GM12875 (cell line): Measurements from ENCODE around the gene TEDDM1.

Experiments used
- H3K4me3 ChIP-seq: one replicate; pipeline ENCODE4 v1.5.1; 2011; ENCODE audit warnings: low read depth, low read length, control low read depth
- TF ChIP-seq, protein P1 (sequence below): IDR thresholded peaks from 2 replicates; pipeline ENCODE4 v1.5.1; 2011; ENCODE audit warnings: low read depth, mild to moderate bottlenecking, control low read depth, inconsistent platforms, low read length, moderate library complexity, borderline replicate concordance; ENCODE audit not compliant: insufficient read depth

Gene TEDDM1

DNA sequence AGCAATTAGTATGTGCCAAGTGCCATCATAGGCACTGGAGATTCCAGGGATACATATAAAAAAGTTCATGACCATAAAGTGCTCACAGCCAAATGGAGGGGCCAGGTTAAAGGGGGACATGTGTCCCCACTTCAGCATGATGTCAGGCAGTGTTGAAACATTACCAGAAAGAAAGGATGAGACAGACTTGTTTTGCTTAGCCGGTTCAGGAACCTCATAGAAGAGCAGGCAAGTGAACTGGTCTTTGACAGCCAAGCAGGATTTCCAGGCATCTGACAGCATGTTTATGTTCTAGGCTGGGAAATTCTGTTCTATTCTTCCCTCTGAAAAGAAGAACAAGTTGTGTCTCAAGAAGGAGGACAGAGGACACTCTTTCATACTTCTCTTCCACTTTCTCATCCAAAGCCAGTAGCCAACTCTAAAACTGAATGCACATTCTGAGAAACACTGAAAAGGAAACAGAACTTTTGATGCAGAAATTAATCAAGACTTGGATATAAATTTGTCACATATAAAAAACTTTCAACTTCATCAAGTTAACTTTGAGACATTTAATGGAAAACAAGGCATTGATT lies 48.6 kb downstream of the TEDDM1 start:
- TF ChIP-seq, protein P1, sequence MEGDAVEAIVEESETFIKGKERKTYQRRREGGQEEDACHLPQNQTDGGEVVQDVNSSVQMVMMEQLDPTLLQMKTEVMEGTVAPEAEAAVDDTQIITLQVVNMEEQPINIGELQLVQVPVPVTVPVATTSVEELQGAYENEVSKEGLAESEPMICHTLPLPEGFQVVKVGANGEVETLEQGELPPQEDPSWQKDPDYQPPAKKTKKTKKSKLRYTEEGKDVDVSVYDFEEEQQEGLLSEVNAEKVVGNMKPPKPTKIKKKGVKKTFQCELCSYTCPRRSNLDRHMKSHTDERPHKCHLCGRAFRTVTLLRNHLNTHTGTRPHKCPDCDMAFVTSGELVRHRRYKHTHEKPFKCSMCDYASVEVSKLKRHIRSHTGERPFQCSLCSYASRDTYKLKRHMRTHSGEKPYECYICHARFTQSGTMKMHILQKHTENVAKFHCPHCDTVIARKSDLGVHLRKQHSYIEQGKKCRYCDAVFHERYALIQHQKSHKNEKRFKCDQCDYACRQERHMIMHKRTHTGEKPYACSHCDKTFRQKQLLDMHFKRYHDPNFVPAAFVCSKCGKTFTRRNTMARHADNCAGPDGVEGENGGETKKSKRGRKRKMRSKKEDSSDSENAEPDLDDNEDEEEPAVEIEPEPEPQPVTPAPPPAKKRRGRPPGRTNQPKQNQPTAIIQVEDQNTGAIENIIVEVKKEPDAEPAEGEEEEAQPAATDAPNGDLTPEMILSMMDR: no peak
- H3K4me3 ChIP-seq: no peak overlapping the region

DNA sequence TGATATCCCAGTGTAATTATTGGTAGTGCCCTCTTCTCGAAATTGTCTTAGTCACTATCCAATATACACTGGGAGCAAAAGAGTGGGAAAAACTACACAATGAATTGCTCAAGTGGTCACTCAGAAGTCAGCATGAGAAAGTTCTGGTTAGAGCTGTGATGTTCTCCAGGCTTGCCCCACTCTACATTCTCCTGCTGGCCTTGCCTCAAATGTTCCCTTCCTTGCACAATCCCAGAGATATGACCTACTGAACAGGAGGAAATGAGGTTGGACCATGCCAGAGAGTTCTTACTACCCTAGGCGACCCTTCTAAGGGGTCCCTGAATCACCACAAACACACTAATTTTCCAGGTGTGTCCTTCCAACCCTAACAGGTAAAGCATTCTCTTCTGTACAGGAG lies 49.6 kb downstream of the TEDDM1 start:
- TF ChIP-seq, protein P1: no peak
- no peak overlapping the region for H3K4me3 ChIP-seq

DNA sequence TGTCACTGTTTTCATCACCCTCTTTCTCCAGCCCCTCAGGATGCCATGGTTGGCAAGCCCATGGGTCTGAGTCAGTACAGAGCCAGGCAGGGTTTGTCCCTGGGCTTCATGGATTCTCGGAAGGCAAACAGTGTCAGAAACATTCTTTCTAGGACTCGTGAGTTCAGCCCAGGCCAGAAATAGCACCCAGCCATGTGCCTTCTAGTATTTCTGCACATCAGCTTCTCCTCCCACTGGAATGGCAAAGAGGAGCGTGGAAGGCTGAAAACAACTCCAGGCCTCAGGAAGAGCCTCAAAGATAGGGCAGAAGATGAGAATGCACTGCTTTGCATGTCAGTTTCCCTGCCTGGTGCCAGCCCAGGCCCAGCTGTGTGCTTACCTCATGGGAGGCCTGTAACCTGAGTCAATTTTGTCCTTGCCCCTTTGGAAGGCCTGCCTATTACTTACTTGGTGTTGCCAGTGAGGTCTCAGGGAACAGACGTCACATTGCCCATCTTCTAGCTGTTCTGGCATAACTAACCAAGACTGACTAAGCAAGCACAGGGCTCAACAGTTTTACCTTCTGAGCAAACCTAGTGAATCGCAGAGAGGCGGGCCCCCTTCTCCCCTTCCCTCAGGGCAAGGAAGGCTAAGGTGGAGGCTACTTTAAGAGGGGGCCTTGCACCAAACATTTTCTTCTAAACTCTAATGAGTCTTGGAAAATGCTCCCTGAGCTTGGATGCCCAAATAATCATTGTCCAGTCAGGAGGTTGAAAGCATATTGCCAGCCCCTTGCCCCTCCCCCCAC lies 51.3 kb downstream of the TEDDM1 start:
- no peak overlapping the region for H3K4me3 ChIP-seq
- TF ChIP-seq, protein P1: no peak
